T-helper 2 cell (primary cell): ENCODE measurements around the gene SDHA.
A peak's percentile ranks its signal among the peaks of the same experiment; 100 is the strongest.

Experiments
- DNase-seq, 5 experiments: peaks; one replicate each; pipeline versions ENCODE4 v3.0.0 to v3.0.0-alpha.2; 2012 to 2022
- total RNA-seq, 2 donors: gene quantifications; one replicate each; lab custom pipeline; 2026; lab: John Stamatoyannopoulos, UW

Gene SDHA
- 40.7 to 55.5 reads per million in 2 donors for total RNA-seq

DNA sequence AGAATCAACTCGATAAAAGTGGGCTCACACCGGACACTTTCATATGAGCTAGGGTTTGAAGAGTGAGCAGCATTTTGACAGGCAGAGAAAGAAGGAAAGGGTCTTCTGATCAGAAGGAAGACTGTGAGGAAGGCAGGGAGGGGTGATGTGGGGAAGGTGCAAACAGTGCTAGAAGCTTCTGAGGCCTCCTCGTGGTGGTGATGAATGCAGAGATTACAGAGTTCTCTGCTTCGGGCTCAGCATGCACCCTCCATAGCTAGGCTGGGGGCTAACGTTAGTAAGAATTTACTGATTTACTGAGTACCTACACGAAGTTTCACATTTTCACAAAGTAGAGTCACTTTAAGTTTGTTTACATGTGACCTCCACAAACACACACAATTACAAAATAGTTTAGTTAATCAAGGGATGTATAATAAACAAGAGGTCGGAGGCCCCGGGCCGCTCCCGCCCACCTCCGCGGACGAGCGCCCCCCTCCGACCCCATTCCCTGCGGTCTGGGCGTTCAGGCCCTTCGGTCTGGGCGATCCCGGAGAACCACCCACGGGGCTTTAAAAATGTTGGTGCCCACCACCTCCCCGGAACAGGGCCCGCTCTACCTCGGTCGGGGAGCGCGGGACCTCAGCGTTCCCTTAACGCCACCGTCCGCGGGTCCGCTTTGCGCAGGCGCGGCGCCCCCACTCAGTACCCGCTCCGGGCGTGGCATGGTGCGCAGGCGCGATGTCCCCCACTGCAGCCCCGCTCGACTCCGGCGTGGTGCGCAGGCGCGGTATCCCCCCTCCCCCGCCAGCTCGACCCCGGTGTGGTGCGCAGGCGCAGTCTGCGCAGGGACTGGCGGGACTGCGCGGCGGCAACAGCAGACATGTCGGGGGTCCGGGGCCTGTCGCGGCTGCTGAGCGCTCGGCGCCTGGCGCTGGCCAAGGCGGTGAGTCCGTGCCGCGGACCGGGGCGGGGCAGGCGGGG lies at the start of gene SDHA, which contains the start of gene CCDC127:
TSS of gene SDHA (plus strand) at position 827 of the 963 bp plus-strand sequence. CDS start at position 863, 36 bp downstream.
TSS of gene CCDC127 (minus strand) at position 660 of the 963 bp plus-strand sequence. CDS start 1,304 bp downstream, outside the sequence.
- peak; percentile 94 to 99 (median 98) for DNase-seq

DNA sequence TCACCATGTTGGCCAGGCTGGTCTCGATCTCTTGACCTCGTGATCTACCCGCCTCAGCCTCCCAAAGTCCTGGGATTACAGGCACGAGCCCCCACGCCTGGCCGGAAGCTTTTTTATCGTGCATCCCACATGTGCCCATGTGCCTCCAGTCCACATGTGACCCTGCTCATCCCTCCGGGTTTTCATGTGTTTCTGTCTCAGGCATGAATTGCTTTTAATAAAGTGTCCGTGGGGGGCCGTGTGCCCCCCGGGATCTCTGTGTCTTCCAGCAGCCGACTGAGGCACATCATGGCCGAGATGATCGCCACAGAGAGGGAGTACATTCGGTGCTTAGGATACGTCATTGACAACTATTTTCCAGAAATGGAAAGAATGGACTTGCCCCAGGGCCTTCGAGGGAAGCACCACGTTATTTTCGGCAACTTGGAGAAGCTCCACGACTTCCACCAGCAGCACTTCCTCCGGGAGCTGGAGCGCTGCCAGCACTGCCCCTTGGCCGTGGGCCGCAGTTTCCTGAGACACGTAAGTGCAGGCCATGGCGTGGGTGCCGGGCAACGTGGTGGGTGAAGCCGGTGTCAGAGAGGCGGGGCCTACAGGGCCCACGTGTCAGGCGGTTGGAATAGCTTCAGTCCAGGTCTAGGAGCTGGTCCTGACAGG lies 48.9 kb upstream of the SDHA start:
- DNase-seq: no peak

DNA sequence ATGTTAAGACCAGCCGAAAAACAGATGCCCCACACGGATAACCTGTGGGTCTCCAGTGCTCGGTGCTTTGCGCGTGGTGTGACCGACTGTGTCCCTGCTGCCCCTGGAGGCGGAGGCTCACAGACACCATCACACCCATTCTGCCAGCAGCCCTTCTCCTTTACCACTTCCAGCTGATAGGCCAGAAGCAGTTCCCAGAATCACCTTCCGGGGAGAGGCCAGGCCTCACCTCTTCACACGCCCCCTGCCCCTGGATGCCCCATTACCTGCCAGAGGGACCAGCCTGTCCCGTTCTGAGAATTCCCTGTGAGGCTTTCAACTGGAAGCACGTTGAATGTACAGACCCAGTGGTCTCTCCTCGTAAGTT lies 48.4 kb upstream of the SDHA start:
- no peak for DNase-seq

DNA sequence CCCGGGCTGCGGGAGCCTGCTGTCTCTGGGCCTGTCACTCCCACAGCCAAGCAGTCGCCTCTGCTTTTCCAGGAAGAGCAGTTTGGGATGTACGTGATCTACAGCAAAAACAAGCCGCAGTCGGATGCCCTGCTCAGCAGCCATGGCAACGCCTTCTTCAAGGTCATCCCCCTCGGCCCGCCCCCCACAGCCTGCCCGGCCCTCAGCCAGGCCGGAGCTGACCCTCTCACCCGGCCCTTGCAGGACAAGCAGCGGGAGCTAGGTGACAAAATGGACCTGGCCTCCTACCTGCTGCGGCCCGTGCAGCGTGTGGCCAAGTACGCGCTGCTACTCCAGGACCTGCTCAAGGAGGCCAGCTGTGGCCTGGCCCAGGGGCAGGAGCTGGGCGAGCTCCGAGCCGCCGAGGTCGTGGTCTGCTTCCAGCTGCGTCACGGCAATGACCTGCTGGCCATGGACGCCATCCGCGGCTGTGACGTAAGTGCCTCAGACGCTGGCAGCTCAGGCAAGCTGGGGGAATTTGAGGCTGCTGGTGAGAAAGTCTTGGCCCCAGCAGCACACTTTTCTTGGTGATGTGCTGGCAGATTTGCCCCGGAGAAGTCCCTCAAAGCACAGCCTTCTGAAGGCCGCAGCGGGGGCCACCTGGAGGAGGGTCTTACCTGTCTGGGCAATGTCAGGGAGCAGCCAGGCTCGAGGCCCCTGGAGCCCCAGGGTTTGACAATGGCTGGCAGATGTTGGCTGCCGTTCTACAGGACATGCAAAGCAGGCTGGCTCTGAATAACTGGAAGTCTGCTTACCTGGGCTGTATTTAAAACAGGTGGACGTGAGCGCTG lies 46.9 kb upstream of the SDHA start:
- DNase-seq: no peak

DNA sequence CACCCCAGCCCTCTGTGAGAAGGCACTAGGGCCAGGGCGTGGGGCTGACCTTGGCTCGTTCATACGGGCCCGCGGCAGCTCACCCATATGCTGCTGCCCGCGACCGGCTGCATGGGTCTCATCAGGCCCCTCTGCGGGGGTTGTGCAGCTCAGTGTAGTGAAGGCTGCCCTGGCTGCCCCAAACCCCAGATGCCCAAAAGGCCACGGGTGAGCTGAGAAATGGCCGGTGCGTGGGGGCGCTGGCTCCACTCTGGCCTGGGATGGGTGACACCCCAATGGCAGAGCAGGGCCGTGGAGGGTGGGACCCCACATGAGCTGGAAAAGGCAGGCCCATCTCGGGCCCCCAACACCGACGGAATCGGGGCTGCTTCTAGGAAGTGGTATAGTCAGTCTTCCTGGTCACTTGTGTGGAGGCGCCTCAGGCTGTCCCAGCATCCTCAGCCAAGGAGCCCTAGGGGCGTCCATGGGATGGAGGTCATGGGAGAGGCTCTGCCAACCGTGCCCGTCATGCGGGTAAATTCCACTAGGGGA lies 46.3 kb upstream of the SDHA start:
- DNase-seq: no peak

DNA sequence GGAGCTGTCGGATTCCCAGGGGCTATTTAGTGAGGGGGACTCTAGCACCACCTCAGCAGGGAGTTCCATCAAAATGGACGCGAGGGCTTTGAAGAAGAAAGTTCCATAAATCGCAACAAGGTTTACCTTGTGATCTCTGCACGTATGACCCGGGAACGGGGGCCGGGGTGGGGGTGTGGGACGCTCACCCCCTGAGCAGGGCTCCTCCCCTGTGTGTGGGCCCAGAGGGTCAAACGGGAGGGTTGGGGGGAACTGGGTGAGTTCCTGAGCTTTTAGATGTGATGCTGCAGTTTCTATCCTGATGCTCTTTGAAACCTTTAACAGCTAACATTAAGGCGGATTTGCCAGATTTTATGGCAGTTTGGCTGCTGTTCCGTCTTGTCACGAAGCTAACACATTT lies 45.7 kb upstream of the SDHA start:
- no peak for DNase-seq

DNA sequence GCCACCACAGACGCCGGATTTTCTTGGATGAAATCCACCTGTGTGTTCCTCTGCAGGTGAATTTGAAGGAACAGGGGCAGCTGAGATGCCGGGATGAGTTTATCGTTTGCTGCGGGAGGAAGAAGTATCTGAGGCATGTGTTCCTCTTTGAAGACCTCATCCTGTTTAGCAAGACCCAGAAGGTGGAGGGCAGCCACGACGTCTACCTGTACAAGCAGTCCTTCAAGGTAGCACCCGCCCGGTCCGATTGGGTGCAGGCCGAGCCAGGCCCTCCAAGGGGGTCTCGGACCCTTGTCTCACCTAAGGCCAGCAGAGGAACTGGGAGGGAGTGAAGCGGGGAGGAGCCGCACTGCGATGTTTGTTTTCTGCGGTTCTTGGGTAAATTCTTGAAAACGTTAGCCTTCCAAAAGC lies 45.3 kb upstream of the SDHA start:
- no peak for DNase-seq

DNA sequence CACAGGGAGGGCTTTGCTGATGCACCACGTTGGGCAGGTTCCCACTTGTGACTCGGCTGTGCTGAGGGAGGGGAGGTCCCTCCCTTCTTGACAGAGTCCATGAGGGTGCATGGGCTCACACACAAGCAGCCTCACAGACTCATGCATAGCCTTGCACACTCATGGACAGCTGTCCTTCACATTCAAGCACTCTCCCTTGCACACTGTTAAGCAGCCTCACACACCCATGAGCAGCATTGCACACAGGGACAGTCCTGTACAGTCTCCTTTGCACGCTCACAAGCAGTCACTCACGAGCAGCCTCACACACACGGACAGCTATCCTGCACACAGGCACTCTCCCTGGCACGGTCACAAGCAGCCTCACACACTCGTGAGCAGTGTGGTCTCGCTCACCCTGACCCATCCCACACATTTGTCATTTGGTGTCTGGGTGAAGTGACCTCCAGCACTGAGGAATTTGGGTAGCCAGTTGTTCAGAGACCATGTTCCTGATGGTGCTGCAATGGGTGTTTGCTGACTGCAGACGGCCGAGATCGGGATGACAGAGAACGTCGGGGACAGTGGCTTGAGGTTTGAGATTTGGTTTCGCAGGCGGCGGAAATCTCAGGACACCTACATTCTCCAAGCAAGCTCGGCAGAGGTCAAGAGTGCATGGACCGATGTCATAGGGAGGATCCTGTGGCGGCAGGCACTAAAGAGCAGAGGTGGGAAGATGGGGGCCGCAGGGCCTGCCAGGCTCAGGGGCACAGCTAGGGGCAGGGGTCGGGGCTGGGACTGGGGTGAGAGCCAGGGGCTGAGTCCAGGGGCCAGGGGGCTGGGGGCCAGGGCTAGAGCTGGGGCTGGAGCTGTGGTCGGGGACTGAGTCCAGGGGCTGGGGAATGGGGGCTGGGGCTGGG lies 44.5 kb upstream of the SDHA start:
- DNase-seq: no peak

DNA sequence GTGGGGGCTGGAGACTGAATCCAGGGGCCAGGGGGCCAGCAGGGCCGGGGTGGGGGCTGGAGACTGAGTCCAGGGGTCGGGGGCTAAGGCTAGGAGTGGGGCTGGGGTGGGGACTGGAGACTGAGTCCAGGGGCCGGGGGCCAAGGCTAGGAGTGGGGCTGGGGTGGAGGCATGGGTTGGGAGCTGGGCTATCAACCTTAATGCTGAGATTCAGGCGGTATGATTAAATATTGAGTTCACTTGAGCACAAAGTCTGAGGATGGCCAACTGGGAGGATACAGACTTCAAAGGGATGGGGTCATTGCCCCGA lies 43.9 kb upstream of the SDHA start:
- DNase-seq: no peak

DNA sequence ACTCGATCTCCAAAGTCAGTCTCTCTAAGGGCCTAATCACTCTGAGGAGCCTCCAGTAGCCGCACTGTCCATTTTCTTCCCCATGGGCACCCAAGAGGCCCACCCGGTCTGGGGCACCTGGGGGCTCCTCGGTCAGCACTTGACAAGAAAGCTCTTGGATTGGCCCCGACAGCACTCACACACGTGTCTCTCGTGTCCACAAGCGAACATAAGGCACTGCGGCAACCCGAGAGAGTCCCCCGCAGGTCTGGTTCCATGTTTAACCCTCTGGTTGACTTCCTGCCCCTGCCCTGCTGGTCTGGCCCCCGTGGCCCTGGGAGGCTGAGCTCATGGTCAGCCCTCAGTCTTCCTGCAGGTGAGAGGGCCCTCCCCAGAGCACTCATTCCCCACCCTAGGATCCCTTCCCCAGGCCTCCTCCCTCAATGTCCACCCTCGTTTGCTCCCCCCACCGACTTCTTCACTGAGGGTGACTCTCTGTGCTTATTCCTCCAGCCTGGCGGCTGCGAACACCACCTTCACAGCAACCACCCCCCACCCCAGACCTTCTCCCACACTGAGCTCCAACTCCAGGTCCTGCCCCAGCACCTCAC lies 43.1 kb upstream of the SDHA start:
- DNase-seq: no peak

DNA sequence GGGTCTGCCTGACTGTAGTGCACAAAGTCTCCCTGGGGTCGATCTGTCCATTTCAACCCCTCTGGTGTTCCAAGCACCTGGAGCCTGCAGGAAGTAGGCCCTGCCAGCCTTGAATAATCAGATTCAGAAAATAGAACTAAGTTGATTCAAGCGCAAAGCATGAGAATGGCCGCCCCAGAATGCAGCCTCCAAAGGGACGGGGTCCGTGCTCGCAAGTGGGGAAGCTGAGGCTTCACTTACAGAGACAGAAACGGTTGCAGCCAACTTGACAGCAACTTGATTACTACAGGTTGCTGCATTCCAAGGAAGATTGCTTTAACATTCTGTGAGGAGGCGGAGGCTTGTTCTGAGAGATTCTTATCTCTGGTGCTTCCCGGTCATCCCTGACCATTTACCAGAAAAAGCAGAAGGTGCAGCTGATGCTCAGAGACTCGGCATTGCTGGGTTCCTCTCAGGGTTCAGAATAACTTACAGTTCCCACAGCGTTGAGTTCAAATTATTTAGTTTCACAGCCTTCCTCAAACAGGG lies 41.8 kb upstream of the SDHA start:
- DNase-seq: no peak

DNA sequence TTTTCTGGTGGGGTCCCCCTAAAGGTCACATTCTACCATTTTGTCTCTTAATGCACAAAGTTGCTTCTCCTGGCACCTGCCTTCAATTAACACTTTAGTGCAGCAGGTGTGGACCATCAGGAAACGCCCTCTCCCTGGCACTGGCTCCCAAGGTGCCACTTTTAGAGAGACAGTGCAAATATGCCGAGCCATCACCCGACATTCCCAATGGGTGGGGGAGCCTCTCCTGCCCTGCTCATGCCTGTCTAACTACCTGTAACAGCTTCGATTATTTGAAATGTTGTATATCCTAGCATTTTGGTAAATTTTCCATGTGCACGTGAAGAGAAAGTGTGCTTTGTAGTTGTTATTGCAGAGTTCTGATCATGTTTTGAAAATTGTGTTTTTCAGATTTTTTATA lies 40.0 kb upstream of the SDHA start:
- no peak for DNase-seq

DNA sequence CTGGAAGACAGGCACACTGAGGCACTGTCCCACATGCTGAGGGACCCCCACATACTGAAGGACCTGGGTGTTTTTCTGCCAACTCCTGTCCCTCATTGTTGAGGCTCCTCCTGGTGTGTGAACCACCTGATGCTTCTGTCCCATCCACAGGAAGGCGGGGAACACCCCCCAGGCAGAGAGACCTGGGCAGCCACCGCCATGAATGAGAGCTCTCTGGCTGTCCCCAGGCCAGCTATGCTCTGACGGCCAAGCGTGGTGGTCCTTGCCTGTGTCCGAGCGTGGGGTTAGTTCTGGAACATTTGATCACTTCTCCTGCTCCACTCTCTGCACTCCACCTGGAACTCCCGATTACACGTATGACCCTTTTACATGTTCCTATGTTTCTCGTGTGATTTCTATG lies 38.7 kb upstream of the SDHA start:
- no peak for DNase-seq

DNA sequence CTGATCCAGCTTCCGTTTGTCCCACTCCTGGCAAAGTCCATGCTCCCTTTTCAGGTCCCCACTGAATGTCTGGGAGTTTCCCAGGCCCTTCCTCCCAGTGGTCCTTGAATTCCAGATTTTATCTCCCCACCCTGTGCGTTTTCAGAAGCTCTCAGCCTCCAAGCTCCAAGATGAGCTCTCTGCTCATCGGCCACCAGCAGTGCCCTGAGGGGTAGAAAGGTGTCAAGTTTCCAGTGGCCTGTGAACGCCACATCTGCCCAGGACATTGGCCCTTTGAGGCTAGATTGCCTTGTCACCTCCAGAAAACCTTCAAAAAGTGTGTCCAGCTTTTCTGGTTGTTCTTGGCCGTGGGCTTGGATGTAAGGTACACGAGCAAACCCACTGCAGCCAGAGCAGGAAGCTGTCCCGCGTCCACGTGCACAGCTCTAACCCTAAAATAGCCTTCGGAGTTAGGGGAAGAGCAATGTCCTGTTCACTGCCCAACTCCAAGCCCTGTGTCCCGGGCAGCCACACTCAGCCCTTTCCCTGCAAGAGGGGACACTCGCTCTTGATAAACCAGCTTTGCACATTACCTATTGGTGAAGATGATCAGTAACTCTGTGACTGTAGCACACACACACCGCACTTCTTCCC lies 37.7 kb upstream of the SDHA start:
- DNase-seq: no peak

DNA sequence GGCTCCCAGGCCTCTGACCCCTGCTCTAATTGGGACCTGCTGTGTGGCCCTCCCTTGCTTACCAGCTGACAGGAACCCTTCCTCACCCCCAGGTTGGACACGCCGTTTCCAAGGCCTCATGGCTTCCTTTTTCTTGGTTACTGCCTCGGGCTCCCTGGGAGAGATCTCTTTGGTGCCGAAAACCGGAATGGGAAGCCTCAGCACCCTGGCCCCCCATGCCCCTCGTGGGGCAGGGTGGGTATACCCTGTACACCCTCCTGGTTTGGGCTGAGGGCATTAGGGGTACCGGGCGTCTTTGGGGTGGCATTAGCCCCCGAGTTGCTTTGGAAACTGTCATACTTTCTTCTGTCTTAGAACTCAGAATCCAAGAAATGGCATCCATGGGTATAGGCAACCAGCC lies 37.0 kb upstream of the SDHA start:
- no peak for DNase-seq

DNA sequence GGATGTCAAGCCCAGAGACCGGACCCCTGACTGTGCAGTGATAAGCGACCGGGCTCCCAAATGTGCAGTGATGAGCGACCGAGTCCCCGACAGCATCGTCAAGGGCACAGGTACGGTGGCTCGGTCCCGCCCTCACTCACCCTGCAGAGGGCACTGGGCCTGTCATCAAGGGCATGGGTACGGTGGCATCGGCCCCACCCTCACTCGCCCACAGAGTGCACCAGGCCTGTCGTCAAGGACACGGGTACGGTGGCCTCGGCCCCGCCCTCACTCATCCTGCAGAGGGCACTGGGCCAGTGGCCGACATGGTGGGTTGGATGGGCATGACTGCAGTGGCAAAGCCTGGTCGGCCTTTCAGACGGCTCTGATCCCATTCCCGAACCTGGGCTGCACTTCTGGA lies 36.6 kb upstream of the SDHA start:
- DNase-seq: no peak

DNA sequence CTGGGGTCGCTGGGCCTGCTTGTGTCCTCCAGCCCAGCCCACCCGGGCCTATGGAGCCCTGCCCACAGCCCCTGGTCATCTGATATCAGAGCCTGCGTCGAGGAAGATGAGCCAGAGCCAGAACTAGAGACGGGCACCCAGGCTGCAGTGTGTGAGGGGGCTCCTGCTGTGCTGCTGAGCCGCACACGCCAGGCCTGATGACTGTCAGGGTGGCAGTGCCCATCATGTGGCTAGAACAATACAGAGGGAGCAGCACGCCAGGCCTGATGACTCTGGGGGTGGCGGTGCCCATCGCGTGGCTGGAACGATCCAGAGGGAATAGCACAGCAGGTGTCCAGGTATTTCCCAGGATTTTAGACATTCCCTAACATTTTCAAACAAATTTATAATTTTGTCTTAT lies 36.0 kb upstream of the SDHA start:
- no peak for DNase-seq

DNA sequence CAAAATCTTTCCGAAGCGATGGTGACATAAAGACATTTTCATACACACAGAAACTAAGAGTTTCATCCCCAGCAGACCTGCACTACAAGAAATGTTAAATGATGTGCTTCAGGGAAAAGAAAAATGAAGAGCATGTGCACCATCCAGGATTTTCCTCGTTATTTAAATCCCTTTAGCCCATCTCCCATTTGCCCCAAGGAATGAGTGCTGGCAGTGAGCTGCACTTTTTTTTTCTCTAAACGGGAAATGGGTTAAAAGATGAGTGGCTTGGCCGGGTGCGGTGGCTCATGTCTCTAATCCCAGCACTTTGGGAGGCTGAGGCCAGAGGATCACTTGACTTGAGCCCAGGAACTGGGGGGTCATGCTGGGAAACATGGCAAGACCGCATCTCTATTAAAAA lies 33.6 kb upstream of the SDHA start:
- DNase-seq: no peak

DNA sequence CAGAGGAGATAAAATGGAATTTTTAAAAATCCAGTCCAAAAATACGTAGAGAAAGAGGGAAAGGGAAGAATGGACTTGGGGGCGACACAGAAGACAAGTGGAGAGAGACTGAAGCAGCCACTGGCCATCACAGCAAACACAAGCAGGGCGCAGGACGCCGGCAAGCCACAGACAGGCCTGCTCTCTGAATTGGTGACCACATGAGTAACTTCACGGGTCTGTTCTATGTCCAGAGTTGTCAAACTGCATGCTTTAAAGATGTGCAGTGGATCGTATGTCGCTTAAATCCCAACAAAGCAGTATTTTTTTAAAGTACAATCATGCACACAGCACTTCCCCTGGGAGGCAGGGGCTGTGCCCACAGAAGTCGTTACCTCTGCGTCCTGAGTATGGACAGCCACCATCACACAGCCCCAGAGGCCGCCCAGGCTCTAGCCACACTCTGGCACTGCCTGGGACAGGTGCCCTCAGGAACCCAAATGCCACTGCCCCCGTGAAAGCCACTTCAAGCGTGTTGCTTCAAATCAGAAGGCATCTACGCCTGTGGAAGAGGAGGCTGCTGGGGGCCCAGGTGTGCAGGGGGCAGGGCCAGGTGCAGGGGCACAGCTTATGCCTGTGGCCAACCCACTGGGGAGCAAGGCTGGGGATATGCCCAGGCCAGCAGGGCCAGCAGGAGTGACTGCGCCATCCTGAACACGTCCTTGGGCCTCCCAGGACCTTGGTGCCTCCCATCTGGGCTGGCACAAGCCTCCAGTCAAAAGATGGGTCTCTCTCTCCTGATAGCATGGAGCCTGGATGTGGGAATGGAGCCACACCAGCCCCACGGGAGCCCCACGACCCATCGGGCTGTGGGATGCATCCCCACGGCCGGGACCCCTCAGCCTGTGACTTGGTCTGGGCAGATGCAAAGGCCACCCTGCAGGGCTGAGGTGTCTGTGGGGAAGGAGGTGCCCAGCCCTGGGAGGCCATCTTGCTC lies 32.7 kb upstream of the SDHA start:
- no peak for DNase-seq
